HG03457 (cell line): ENCODE results near the gene ROBO3.

Source experiments
- ATAC-seq: cut with Tn5 transposase; IDR thresholded peaks from one replicate; pipeline ENCODE4 v1.9.1; 2021; ENCODE audit warnings: moderate number of reproducible peaks; ENCODE audit not compliant: unreplicated experiment

Gene ROBO3

GRCh38 chr11:124865181-124865901 is at the start of gene ROBO3:
TSS of gene ROBO3 (plus strand) at chr11:124865432. CDS start at chr11:124865578, 146 bp downstream.
- no peak for ATAC-seq

- ATAC-seq: no peak
These were observed 48.2 kb upstream of the ROBO3 start for GRCh38 chr11:124817036-124817435.

- ATAC-seq: no peak
These were observed 43.1 kb upstream of the ROBO3 start for GRCh38 chr11:124821995-124822730.

GRCh38 chr11:124823512-124824376 is 41.5 kb upstream of the ROBO3 start:
- no peak for ATAC-seq

- ATAC-seq: no peak
These were observed 39.4 kb upstream of the ROBO3 start for GRCh38 chr11:124825876-124826275.

GRCh38 chr11:124829986-124830385 is 35.2 kb upstream of the ROBO3 start:
- no peak for ATAC-seq

GRCh38 chr11:124830749-124831148 is 34.5 kb upstream of the ROBO3 start:
- no peak for ATAC-seq

GRCh38 chr11:124831897-124832296 is 33.3 kb upstream of the ROBO3 start:
- no peak for ATAC-seq

- ATAC-seq: no peak
These were observed 32.7 kb upstream of the ROBO3 start for GRCh38 chr11:124832571-124832970.

- ATAC-seq: no peak
These were observed 30.6 kb upstream of the ROBO3 start for GRCh38 chr11:124834526-124835180.

GRCh38 chr11:124835918-124836317 is 29.3 kb upstream of the ROBO3 start:
- no peak for ATAC-seq

GRCh38 chr11:124837491-124837856 is 27.8 kb upstream of the ROBO3 start:
- ATAC-seq: no peak

GRCh38 chr11:124838805-124839127 is 26.5 kb upstream of the ROBO3 start:
- no peak for ATAC-seq

GRCh38 chr11:124839128-124839971 is 25.9 kb upstream of the ROBO3 start:
- ATAC-seq: no peak

- no peak for ATAC-seq
These were observed 25.1 kb upstream of the ROBO3 start for GRCh38 chr11:124839972-124840621.

- ATAC-seq: no peak
These were observed 24.6 kb upstream of the ROBO3 start for GRCh38 chr11:124840666-124841065.

GRCh38 chr11:124841201-124841600 is 24.0 kb upstream of the ROBO3 start:
- no peak for ATAC-seq

- ATAC-seq: no peak
These were observed 23.4 kb upstream of the ROBO3 start for GRCh38 chr11:124841840-124842239.

GRCh38 chr11:124842305-124842704 is 22.9 kb upstream of the ROBO3 start:
- ATAC-seq: no peak

GRCh38 chr11:124843616-124843910 is 21.7 kb upstream of the ROBO3 start:
- no peak for ATAC-seq
